Measurements from ENCODE around the gene TTLL6. TPM values are rescaled to one million over a fixed set of nuclear protein-coding genes. Genes with fewer than 3 reads are reported as not detected.
A peak's percentile ranks its signal among the peaks of the same experiment; 100 is the strongest.

Gene TTLL6
- total and polyA plus RNA-seq, 5 experiments from 2014 or later, result not detected

- H3K27ac Mint-ChIP-seq, result no peak overlapping the region
- H3K4me3 Mint-ChIP-seq, result peak overlapping the region; percentile 49 to 82 (median 76)
- POLR2A ChIA-PET, result interaction anchor here (0.5 to 1.6 kb wide), 7 partner anchors 8 to 551 kb away, joined by 3 to 5 read pairs (median 3); no protein-coding TSS in a partner anchor
- H3K36me3 Mint-ChIP-seq, result peaks cover 0 to 18% (median 13%) of the 10 kb centered on the region in 3 donors
- H3K9me3 Mint-ChIP-seq, result peaks cover 0 to 7% (median 0%) of the 10 kb centered on the region in 9 donors
- peak in 1 of 10 donors; percentile 33 for DNase-seq
- ATAC-seq, result peak in 1 of 2 donors; percentile 22
- H3K4me1 Mint-ChIP-seq, result peaks cover 23 to 51% (median 44%) of the 10 kb centered on the region in 4 donors
- peaks cover 56 to 98% (median 79%) of the 10 kb centered on the region in 5 donors for H3K27me3 Mint-ChIP-seq
Measured at GRCh38 chr17:48723423-48724250, 93.4 kb downstream of the TTLL6 start.

GRCh38 chr17:48722915-48723422, 94.1 kb downstream of the TTLL6 start, which contains the start of gene PRAC2:
PRAC2 (plus strand) TSS chr17:48723185; CDS start chr17:48724411, 1,226 bp downstream.
- Mint-ChIP-seq H3K36me3 (peaks cover 0 to 18% (median 13%) of the 10 kb centered on the region in 3 donors), H3K4me3 (peak within 1 kb of the TSS; percentile 49 to 82 (median 76)), H3K27me3 (peaks cover 61 to 98% (median 83%) of the 10 kb centered on the region in 5 donors), H3K27ac (peak within 1 kb of the TSS in 1 of 10 donors; percentile 34), H3K9me3 (peaks cover 0 to 12% (median 0%) of the 10 kb centered on the region in 9 donors), H3K4me1 (peaks cover 20 to 49% (median 46%) of the 10 kb centered on the region in 4 donors)
- DNase-seq (no peak), ATAC-seq (no peak)
- POLR2A ChIA-PET, result interaction anchor here (1.6 kb wide), 2 partner anchors 9 to 11 kb away, joined by 3 read pairs; no protein-coding TSS in a partner anchor

GRCh38 chr17:48722201-48722907, 94.7 kb downstream of the TTLL6 start, which contains the start of gene PRAC1:
PRAC1 (minus strand) TSS chr17:48722518; CDS start chr17:48722392, 126 bp downstream.
- Mint-ChIP-seq H3K9me3 (peaks cover 0 to 12% (median 3%) of the 10 kb centered on the region in 9 donors), H3K4me3 (peak within 1 kb of the TSS in 8 of 10 donors; percentile 49 to 82 (median 76)), H3K27ac (peak within 1 kb of the TSS in 1 of 10 donors; percentile 34), H3K4me1 (peaks cover 20 to 49% (median 44%) of the 10 kb centered on the region in 4 donors), H3K36me3 (peaks cover 0 to 17% (median 13%) of the 10 kb centered on the region in 3 donors), H3K27me3 (peaks cover 61 to 98% (median 83%) of the 10 kb centered on the region in 5 donors)
- no peak for DNase-seq
- no peak for ATAC-seq
- POLR2A ChIA-PET, result interaction anchor here (1.6 kb wide), 2 partner anchors 10 kb away, joined by 3 read pairs; no protein-coding TSS in a partner anchor

- Mint-ChIP-seq H3K36me3 (peaks cover 0 to 13% (median 13%) of the 10 kb centered on the region in 3 donors), H3K4me3 (no peak overlapping the region), H3K4me1 (peaks cover 18 to 44% (median 41%) of the 10 kb centered on the region in 4 donors), H3K27ac (no peak overlapping the region), H3K9me3 (peaks cover 0 to 12% (median 3%) of the 10 kb centered on the region in 9 donors), H3K27me3 (peaks cover 56 to 97% (median 81%) of the 10 kb centered on the region in 5 donors)
- no peak for DNase-seq
- no peak for ATAC-seq
- POLR2A ChIA-PET, result no interaction called here
Measured at GRCh38 chr17:48721009-48721402, 96.0 kb downstream of the TTLL6 start.

GRCh38 chr17:48720266-48721008, 96.6 kb downstream of the TTLL6 start:
- Mint-ChIP-seq H3K9me3 (peaks cover 0 to 12% (median 3%) of the 10 kb centered on the region in 9 donors), H3K27me3 (peaks cover 52 to 91% (median 79%) of the 10 kb centered on the region in 5 donors), H3K4me3 (peak overlapping the region in 7 of 10 donors; percentile 2 to 57 (median 7)), H3K27ac (peak overlapping the region in 2 of 10 donors; percentile 8 to 85), H3K36me3 (peaks cover 0 to 13% (median 13%) of the 10 kb centered on the region in 3 donors), H3K4me1 (peaks cover 18 to 41% (median 39%) of the 10 kb centered on the region in 4 donors)
- ATAC-seq (no peak), DNase-seq (no peak)
- POLR2A ChIA-PET, result no interaction called here

- H3K4me1 Mint-ChIP-seq, result peaks cover 16 to 35% (median 33%) of the 10 kb centered on the region in 4 donors
Measured at GRCh38 chr17:48719642-48720265, 97.3 kb downstream of the TTLL6 start.

GRCh38 chr17:48718761-48719641, 98.0 kb downstream of the TTLL6 start:
- Mint-ChIP-seq H3K27me3 (peaks cover 45 to 87% (median 74%) of the 10 kb centered on the region in 5 donors), H3K9me3 (peaks cover 0 to 12% (median 3%) of the 10 kb centered on the region in 9 donors), H3K36me3 (peaks cover 0 to 12% (median 11%) of the 10 kb centered on the region in 3 donors), H3K4me3 (peak overlapping the region; percentile 4 to 63 (median 55)), H3K4me1 (peaks cover 11 to 27% (median 26%) of the 10 kb centered on the region in 4 donors), H3K27ac (peak overlapping the region in 3 of 10 donors; percentile 25 to 85 (median 81))
- peak; percentile 35 to 39 for ATAC-seq
- POLR2A ChIA-PET, result no interaction called here
- no peak for DNase-seq

More at GRCh38 chr17:48719642-48720265, 97.3 kb downstream of the TTLL6 start:
- DNase-seq, result no peak
- ATAC-seq, result no peak
- POLR2A ChIA-PET, result no interaction called here
- H3K4me3 Mint-ChIP-seq, result peak overlapping the region in 7 of 10 donors; percentile 6 to 60 (median 41)
- peaks cover 48 to 87% (median 74%) of the 10 kb centered on the region in 5 donors for H3K27me3 Mint-ChIP-seq
- peak overlapping the region in 2 of 10 donors; percentile 81 to 85 for H3K27ac Mint-ChIP-seq
- H3K9me3 Mint-ChIP-seq, result peaks cover 0 to 12% (median 3%) of the 10 kb centered on the region in 9 donors
- peaks cover 0 to 13% (median 11%) of the 10 kb centered on the region in 3 donors for H3K36me3 Mint-ChIP-seq

GRCh38 chr17:48718227-48718760, 98.7 kb downstream of the TTLL6 start:
- H3K27ac Mint-ChIP-seq, result peak overlapping the region in 2 of 10 donors; percentile 25 to 56
- DNase-seq (no peak), ATAC-seq (no peak)
- peaks cover 0 to 12% (median 3%) of the 10 kb centered on the region in 9 donors for H3K9me3 Mint-ChIP-seq
- peaks cover 0 to 11% (median 9%) of the 10 kb centered on the region in 3 donors for H3K36me3 Mint-ChIP-seq
- H3K4me3 Mint-ChIP-seq, result peak overlapping the region in 6 of 10 donors; percentile 34 to 60 (median 44)
- peaks cover 8 to 20% (median 18%) of the 10 kb centered on the region in 4 donors for H3K4me1 Mint-ChIP-seq
- POLR2A ChIA-PET, result interaction anchor here (0.6 to 1.5 kb wide), 2 partner anchors 10 to 718 kb away, joined by 3 to 5 read pairs; partner anchors contain the start of gene HOXB13
- H3K27me3 Mint-ChIP-seq, result peaks cover 40 to 87% (median 73%) of the 10 kb centered on the region in 5 donors

- DNase-seq (no peak), ATAC-seq (no peak)
- H3K4me3 Mint-ChIP-seq, result peak overlapping the region in 1 of 10 donors; percentile 35
- H3K9me3 Mint-ChIP-seq, result peaks cover 0 to 12% (median 3%) of the 10 kb centered on the region in 9 donors
- POLR2A ChIA-PET, result interaction anchor here (0.6 to 1.5 kb wide), 3 partner anchors 10 to 718 kb away, joined by 3 to 5 read pairs (median 4); partner anchors contain the start of gene HOXB13
- peaks cover 0 to 9% (median 9%) of the 10 kb centered on the region in 3 donors for H3K36me3 Mint-ChIP-seq
- peak overlapping the region in 1 of 10 donors; percentile 53 for H3K27ac Mint-ChIP-seq
- H3K4me1 Mint-ChIP-seq, result peaks cover 8 to 17% (median 14%) of the 10 kb centered on the region in 4 donors
- peaks cover 40 to 87% (median 70%) of the 10 kb centered on the region in 5 donors for H3K27me3 Mint-ChIP-seq
Measured at GRCh38 chr17:48717367-48718226, 99.4 kb downstream of the TTLL6 start.
